Kidney (tissue), 14 donors: ENCODE measurements around the gene FNTB. TPM values are rescaled to one million over a fixed set of nuclear protein-coding genes. Genes with fewer than 3 reads are reported as not detected.

Experiments used
- DNase-seq, 5 donors: peaks; one replicate each; pipeline ENCODE4 v3.0.0-alpha.2; 2013 to 2020
- FAIRE-seq: peaks from 2 replicates; lab custom pipeline; 2012; peaks lifted over from hg19 to GRCh38; lab: Jason Lieb, UNC
- H3K27ac ChIP-seq, 2 donors: one replicate each; pipeline ENCODE4 v1.7.0; 2013; ENCODE audit warnings: low read depth in 2 of 2, low read length in 2 of 2, inconsistent platforms in 1 of 2
- H3K27me3 ChIP-seq: one replicate; pipeline ENCODE4 v1.7.1; 2013; ENCODE audit warnings: low read length, inconsistent platforms; ENCODE audit not compliant: control insufficient read depth, insufficient read depth
- H3K36me3 ChIP-seq, 3 donors: one replicate each; pipeline versions ENCODE4 v1.7.0 to v1.7.1; 2013; ENCODE audit warnings: low read length in 3 of 3, control low read depth in 1 of 3, inconsistent platforms in 1 of 3; ENCODE audit not compliant: insufficient read depth in 3 of 3, control insufficient read depth in 2 of 3
- H3K4me1 ChIP-seq, 3 donors: one replicate each; pipeline versions ENCODE4 v1.7.0 to v1.7.1; 2013; ENCODE audit warnings: low read length in 3 of 3, inconsistent platforms in 1 of 3, low read depth in 1 of 3; ENCODE audit not compliant: control insufficient read depth in 2 of 3, insufficient read depth in 2 of 3
- H3K4me3 ChIP-seq, 3 donors: one replicate each; pipeline versions ENCODE4 v1.7.0 to v1.8.1; 2013; ENCODE audit warnings: low read length in 3 of 3, control low read depth in 1 of 3, inconsistent platforms in 1 of 3
- H3K9ac ChIP-seq, 3 donors: one replicate each; pipeline versions ENCODE4 v1.7.0 to v1.7.1; 2013; ENCODE audit warnings: low read length in 3 of 3, control low read depth in 1 of 3, inconsistent platforms in 1 of 3
- H3K9me3 ChIP-seq, 3 donors: one replicate each; pipeline versions ENCODE4 v1.7.0 to v1.7.1; 2013; ENCODE audit warnings: low read length in 3 of 3, control low read depth in 1 of 3, inconsistent platforms in 1 of 3; ENCODE audit not compliant: control insufficient read depth in 2 of 3, insufficient read depth in 1 of 3
- intact Hi-C: fragments of 100-400 bp; cut with DNase I; formaldehyde crosslinking; loops from one replicate; pipeline ENCODE4 v1.11.1; 2022
- microRNA-seq: library from miRNA; unstranded; fragments of <30 nt; microRNA quantifications from one replicate; pipeline ENCODE4 v1.2.0, GENCODE V29; 2020
- polyA plus RNA-seq: library from polyadenylated mRNA; stranded (reverse); fragments of 350-450 nt; fragmentation: Illumina TruSeq; extraction: RNeasy Lipid Tissue Mini Kit (QIAGEN cat#74804); gene quantifications from one replicate; pipeline ENCODE4 v1.2.3, GENCODE V29; 2014; ENCODE audit warnings: low read depth, low replicate concordance; ENCODE audit not compliant: insufficient read depth
- total RNA-seq: library from RNA; stranded (reverse); fragmentation: NEBNext Ultra II Directional; extraction: Animal tissue kit (Norgen Biotek cat#: 25700); gene quantifications from one replicate; pipeline ENCODE4 v1.2.1, GENCODE V29; 2021
- TF ChIP-seq, protein P1 (sequence below): IDR thresholded peaks from 3 replicates; pipeline ENCODE4 v1.5.1; 2012; ENCODE audit warnings: mild to moderate bottlenecking, moderate library complexity, borderline replicate concordance; ENCODE audit not compliant: insufficient read depth; ENCODE audit errors: extremely low read depth
- donor health status: control.
- donor health status: control.
- donor health status: control.
- donor health status: control.
- donor health status: control.
- donor health status: DM: yes; HTN: yes; CAD: no.
- donor health status: Normal renal cell carcinoma (clear cell type).

The FNTB gene
- total and polyA plus RNA-seq, 2 donors from 2014 or later = 13.6 to 15.0 TPM

DNA sequence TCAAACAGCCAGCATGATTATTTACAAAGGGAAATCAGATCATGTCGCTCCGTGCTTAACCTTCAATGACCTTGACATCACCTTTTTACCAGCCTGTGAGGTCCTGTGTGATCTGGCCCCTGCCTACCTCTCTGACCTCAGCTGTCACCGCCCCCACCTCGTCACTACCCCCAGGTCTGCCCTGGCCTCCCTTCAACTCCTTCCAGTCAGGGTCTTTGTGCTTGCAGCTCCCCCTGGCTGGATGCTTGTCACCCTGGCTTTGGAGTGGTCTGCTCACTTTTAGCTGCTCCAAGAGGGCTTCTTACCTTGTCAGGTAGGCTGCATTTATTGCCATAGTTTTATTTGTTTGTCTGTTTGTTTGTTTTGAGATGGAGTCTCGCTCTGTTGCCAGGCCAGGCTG lies 123.8 kb downstream of the FNTB start:
- H3K4me1 ChIP-seq = no peaks in the 10 kb centered on the region
- intact Hi-C loops = no loop called here
- TF ChIP-seq, protein P1, sequence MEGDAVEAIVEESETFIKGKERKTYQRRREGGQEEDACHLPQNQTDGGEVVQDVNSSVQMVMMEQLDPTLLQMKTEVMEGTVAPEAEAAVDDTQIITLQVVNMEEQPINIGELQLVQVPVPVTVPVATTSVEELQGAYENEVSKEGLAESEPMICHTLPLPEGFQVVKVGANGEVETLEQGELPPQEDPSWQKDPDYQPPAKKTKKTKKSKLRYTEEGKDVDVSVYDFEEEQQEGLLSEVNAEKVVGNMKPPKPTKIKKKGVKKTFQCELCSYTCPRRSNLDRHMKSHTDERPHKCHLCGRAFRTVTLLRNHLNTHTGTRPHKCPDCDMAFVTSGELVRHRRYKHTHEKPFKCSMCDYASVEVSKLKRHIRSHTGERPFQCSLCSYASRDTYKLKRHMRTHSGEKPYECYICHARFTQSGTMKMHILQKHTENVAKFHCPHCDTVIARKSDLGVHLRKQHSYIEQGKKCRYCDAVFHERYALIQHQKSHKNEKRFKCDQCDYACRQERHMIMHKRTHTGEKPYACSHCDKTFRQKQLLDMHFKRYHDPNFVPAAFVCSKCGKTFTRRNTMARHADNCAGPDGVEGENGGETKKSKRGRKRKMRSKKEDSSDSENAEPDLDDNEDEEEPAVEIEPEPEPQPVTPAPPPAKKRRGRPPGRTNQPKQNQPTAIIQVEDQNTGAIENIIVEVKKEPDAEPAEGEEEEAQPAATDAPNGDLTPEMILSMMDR = no peak
- H3K27me3 ChIP-seq = no peaks in the 10 kb centered on the region
- no peak overlapping the region for H3K4me3 ChIP-seq
- DNase-seq (no peak), FAIRE-seq (no peak)
- H3K27ac ChIP-seq = no peak overlapping the region
- H3K36me3 ChIP-seq = no peaks in the 10 kb centered on the region
- H3K9me3 ChIP-seq = no peaks in the 10 kb centered on the region
- H3K9ac ChIP-seq = no peak overlapping the region

Small RNAs within 50 kb of the gene (microRNA-seq; reads per million reads assigned to microRNA genes)
- gene MIR4706 = not detected

Other genes starting within 250 kb of the FNTB start
- 1.7 TPM for gene SPTB, start 107.0 kb upstream of the FNTB start, total RNA-seq
- gene SPTB, start 107.0 kb upstream of the FNTB start, polyA plus RNA-seq = 2.2 TPM
- 70.4 TPM for gene CHURC1, start 72.4 kb upstream of the FNTB start, total RNA-seq
- 41.0 TPM for gene CHURC1, start 72.4 kb upstream of the FNTB start, polyA plus RNA-seq
- 8.4 TPM for gene GPX2, start 44.1 kb upstream of the FNTB start, total RNA-seq
- gene GPX2, start 44.1 kb upstream of the FNTB start, polyA plus RNA-seq = 60.0 TPM
- 18.3 TPM for gene RAB15, start 14.6 kb upstream of the FNTB start, total RNA-seq
- 21.7 TPM for gene RAB15, start 14.6 kb upstream of the FNTB start, polyA plus RNA-seq
- 89.4 TPM for gene MAX, start 115.6 kb downstream of the FNTB start, total RNA-seq
- gene MAX, start 115.6 kb downstream of the FNTB start, polyA plus RNA-seq = 48.9 TPM